IMR-90 (cell line): ENCODE measurements around the gene PMEPA1. TPM values are rescaled to one million over a fixed set of nuclear protein-coding genes. Genes with fewer than 3 reads are reported as not detected.

ENCODE experiments used
- ATAC-seq: fragments of 200-7000 bp; cut with Tn5 transposase; 2 replicates; pipeline ENCODE4 v1.9.1; 2020; ENCODE audit warnings: low read depth, mild to moderate bottlenecking, moderate library complexity
- BruUV-seq: library from RNA; stranded (reverse); fragments of 400-500 nt; replicated peaks from 2 replicates; lab custom pipeline; 2021; lab: Mats Ljungman, UMichigan
- CTCF ChIA-PET: fragments of 300-600 bp; formaldehyde crosslinking; extraction: SDS; loops from one replicate; lab custom pipeline; 2021; ENCODE audit warnings: antibody characterized with exemption; lab: Yijun Ruan, JAX
- POLR2A ChIA-PET: fragments of 300-600 bp; sonication (Branson Sonifier 250); formaldehyde crosslinking; loops from one replicate; lab custom pipeline; 2022; ENCODE audit warnings: antibody characterized with exemption; ENCODE audit not compliant: unreplicated experiment; lab: Charles Lee
- DNase-seq: peaks from one replicate; pipeline ENCODE4 v3.0.0; 2013
- H2AFZ ChIP-seq: replicated peaks from 2 replicates; pipeline ENCODE3; 2013; ENCODE audit warnings: low read length, mild to moderate bottlenecking; ENCODE audit not compliant: poor library complexity
- H2AK5ac ChIP-seq: 2 replicates; pipeline ENCODE4 v1.6.1; 2013; ENCODE audit warnings: low read depth, low read length, inconsistent platforms
- H2AK9ac ChIP-seq: replicated peaks from 2 replicates; pipeline ENCODE3; 2013; ENCODE audit warnings: mild to moderate bottlenecking, low read depth, low read length, moderate library complexity; ENCODE audit not compliant: poor library complexity
- H2BK120ac ChIP-seq: 2 replicates; pipeline ENCODE4 v1.6.1; 2013; ENCODE audit warnings: low read depth, low read length, inconsistent platforms
- H2BK15ac ChIP-seq: 3 replicates; pipeline ENCODE4 v1.6.1; 2013; ENCODE audit warnings: low read depth, low read length, inconsistent platforms
- H2BK20ac ChIP-seq: 2 replicates; pipeline ENCODE4 v1.6.1; 2013; ENCODE audit warnings: low read depth, mild to moderate bottlenecking, inconsistent platforms, low read length, moderate library complexity
- H2BK5ac ChIP-seq: 2 replicates; pipeline ENCODE4 v1.6.1; 2013; ENCODE audit warnings: mild to moderate bottlenecking, low read depth, low read length, inconsistent platforms; ENCODE audit not compliant: poor library complexity, severe bottlenecking
- H3K14ac ChIP-seq: replicated peaks from 2 replicates; pipeline ENCODE4 v1.6.1; 2013; ENCODE audit warnings: low read depth, low read length, inconsistent platforms
- H3K18ac ChIP-seq: 2 replicates; pipeline ENCODE4 v1.6.1; 2013; ENCODE audit warnings: low read depth, low read length, control low read depth
- H3K23ac ChIP-seq: 2 replicates; pipeline ENCODE4 v1.6.1; 2013; ENCODE audit warnings: low read depth, low read length, inconsistent platforms
- H3K27ac ChIP-seq: 2 replicates; pipeline ENCODE4 v1.5.1; 2013; ENCODE audit warnings: mild to moderate bottlenecking, control low read depth, low read length; ENCODE audit not compliant: insufficient read depth
- H3K27me3 ChIP-seq: 2 replicates; pipeline ENCODE4 v1.6.1; 2013; ENCODE audit warnings: low read length; ENCODE audit not compliant: control insufficient read depth, insufficient read depth
- H3K36me3 ChIP-seq: 2 replicates; pipeline ENCODE4 v1.6.1; 2013; ENCODE audit warnings: low read length, mixed read lengths; ENCODE audit not compliant: control insufficient read depth, insufficient read depth
- H3K4ac ChIP-seq: 2 replicates; pipeline ENCODE4 v1.6.1; 2013; ENCODE audit warnings: low read depth, low read length, inconsistent platforms
- H3K4me1 ChIP-seq: 2 replicates; pipeline ENCODE4 v1.6.1; 2013; ENCODE audit warnings: low read length, mixed read lengths; ENCODE audit not compliant: control insufficient read depth, insufficient read depth
- H3K4me2 ChIP-seq: 2 replicates; pipeline ENCODE4 v1.6.1; 2013; ENCODE audit warnings: low read depth, mild to moderate bottlenecking, control low read depth, low read length, moderate library complexity
- H3K4me3 ChIP-seq: 2 replicates; pipeline ENCODE4 v1.5.1; 2013; ENCODE audit warnings: low read depth, mild to moderate bottlenecking, control low read depth, low read length, moderate library complexity; ENCODE audit not compliant: insufficient read depth
- H3K56ac ChIP-seq: 2 replicates; pipeline ENCODE4 v1.6.1; 2013; ENCODE audit warnings: low read length, inconsistent platforms; ENCODE audit not compliant: insufficient read depth; ENCODE audit errors: extremely low read depth
- H3K79me1 ChIP-seq, 2 experiments: 2 replicates each; pipeline ENCODE4 v1.6.1; 2013; ENCODE audit warnings: low read length in 2 of 2, inconsistent platforms in 1 of 2, low read depth in 1 of 2
- H3K9ac ChIP-seq: 2 replicates; pipeline ENCODE4 v1.6.1; 2013; ENCODE audit warnings: low read depth, low read length, control low read depth
- H3K9me1 ChIP-seq: 2 replicates; pipeline ENCODE4 v1.6.1; 2013; ENCODE audit warnings: low read length, inconsistent platforms; ENCODE audit not compliant: insufficient read depth
- H3K9me3 ChIP-seq: 2 replicates; pipeline ENCODE4 v1.6.1; 2013; ENCODE audit warnings: low read length; ENCODE audit not compliant: control insufficient read depth, insufficient read depth
- H4K20me1 ChIP-seq: 2 replicates; pipeline ENCODE4 v1.6.1; 2013; ENCODE audit warnings: low read length, inconsistent platforms; ENCODE audit not compliant: insufficient read depth
- H4K5ac ChIP-seq: 2 replicates; pipeline ENCODE4 v1.6.1; 2013; ENCODE audit warnings: mild to moderate bottlenecking, low read depth, low read length, control low read depth
- H4K8ac ChIP-seq, 2 experiments: 2 replicates each; pipeline ENCODE4 v1.6.1; 2013; ENCODE audit warnings: low read depth in 2 of 2, low read length in 2 of 2, control low read depth in 1 of 2, inconsistent platforms in 1 of 2
- H4K91ac ChIP-seq: 2 replicates; pipeline ENCODE4 v1.6.1; 2013; ENCODE audit warnings: low read depth, low read length, inconsistent platforms; ENCODE audit not compliant: insufficient read depth
- ELK1 ChIP-seq: fragments of 150-350 bp; IDR thresholded peaks from 2 replicates; pipeline ENCODE4 v1.6.1; 2016; ENCODE audit warnings: low read depth, mild to moderate bottlenecking, low read length, moderate library complexity, borderline replicate concordance
- FOS ChIP-seq: fragments of 150-350 bp; IDR thresholded peaks from 2 replicates; pipeline ENCODE4 v1.6.1; 2016; ENCODE audit warnings: low read depth, low read length
- MAZ ChIP-seq: IDR thresholded peaks from 2 replicates; pipeline ENCODE4 v1.6.1; 2012; ENCODE audit warnings: low read depth, mild to moderate bottlenecking, low read length, improper control_type of control experiment, moderate library complexity, borderline replicate concordance
- POLR2A ChIP-seq: IDR thresholded peaks from 2 replicates; pipeline ENCODE4 v1.6.1; 2012; ENCODE audit warnings: mild to moderate bottlenecking, low read depth, low read length
- RAD21 ChIP-seq: IDR thresholded peaks from 2 replicates; pipeline ENCODE4 v1.6.1; 2012; ENCODE audit warnings: low read length, improper control_type of control experiment
- RCOR1 ChIP-seq: IDR thresholded peaks from 2 replicates; pipeline ENCODE4 v1.6.1; 2012; ENCODE audit warnings: mild to moderate bottlenecking, low read length, improper control_type of control experiment; ENCODE audit not compliant: insufficient replicate concordance
- SMC3 ChIP-seq: fragments of 150-350 bp; IDR thresholded peaks from 2 replicates; pipeline ENCODE4 v1.6.1; 2016; ENCODE audit warnings: low read depth, mild to moderate bottlenecking, antibody characterized with exemption, low read length, moderate library complexity
- WGBS, 2 experiments: methylation state at CpG; one replicate each; pipeline versions ENCODE4 v1.1.5 to v1.1.7; 2013; ENCODE audit warnings: missing lambda C conversion rate in 2 of 2; ENCODE audit not compliant: insufficient read length in 1 of 2; ENCODE audit errors: extremely low coverage in 2 of 2; 5-methylcytosine and 5-hydroxymethylcytosine counted together
- dilution Hi-C: fragments of 300-500 bp; cut with HindIII; formaldehyde crosslinking; loops from one replicate; pipeline ENCODE4 v1.14.3; 2018; ENCODE audit warnings: low sequenced_read_pairs; ENCODE audit not compliant: unreplicated experiment
- in situ Hi-C: fragments of 300-500 bp; cut with MboI; formaldehyde crosslinking; loops from 3 replicates; pipeline ENCODE4 v1.14.3; 2019; ENCODE audit warnings: low sequenced_read_pairs, inconsistent platforms, mixed read lengths
- intact Hi-C: fragments of 100-400 bp; cut with micrococcal nuclease; formaldehyde crosslinking; loops from 2 replicates; pipeline ENCODE4 v1.10.0; 2022
- polyA plus RNA-seq, 3 experiments: library from polyadenylated mRNA; depleted of rRNA; stranded (reverse); fragments of >200 nt; gene quantifications; 2 replicates each; pipeline ENCODE4 v1.2.3, GENCODE V29; 2012; ENCODE audit warnings: low replicate concordance in 1 of 3
- total RNA-seq: library from RNA; depleted of rRNA; stranded (reverse); fragments of >200 nt; gene quantifications from 2 replicates; pipeline ENCODE4 v1.2.3, GENCODE V29; 2012
- TF ChIP-seq, protein P1 (sequence below): fragments of 150-350 bp; IDR thresholded peaks from 2 replicates; pipeline ENCODE4 v1.6.1; 2017; ENCODE audit warnings: mild to moderate bottlenecking, antibody characterized with exemption, low read length, low read depth

Gene PMEPA1
- total and polyA plus RNA-seq, 2 of the 4 experiments (the other 2 are of a cell fraction) = 2.0 to 6.9 TPM

DNA sequence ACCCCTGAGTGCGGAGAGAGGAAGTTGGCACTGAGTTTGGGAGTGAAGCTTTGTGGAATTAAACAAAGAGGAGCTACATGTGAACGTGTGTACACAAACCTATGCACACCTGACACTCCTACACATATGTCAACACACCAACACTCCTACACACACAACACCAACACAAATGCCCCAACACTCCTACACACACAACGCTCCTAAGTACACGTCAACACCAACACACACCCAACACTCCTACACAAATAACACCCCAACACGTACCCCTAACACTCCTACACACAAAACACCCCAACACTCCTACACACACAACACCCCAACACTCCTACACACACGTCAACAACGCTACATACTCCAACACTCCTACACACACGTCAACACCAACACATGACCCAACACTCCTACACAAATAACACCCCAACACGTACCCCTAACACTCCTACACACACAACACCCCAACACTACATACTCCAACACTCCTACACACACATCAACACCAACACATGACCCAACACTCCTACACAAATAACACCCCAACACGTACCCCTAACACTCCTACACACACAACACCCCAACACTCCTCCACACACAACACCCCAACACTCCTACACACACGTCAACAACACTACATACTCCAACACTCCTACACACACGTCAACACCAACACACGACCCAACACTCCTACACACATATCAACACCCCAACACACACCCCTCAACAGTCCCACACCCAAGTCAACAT is 49.5 kb downstream of the PMEPA1 start:
- no peak overlapping the region for H3K27ac ChIP-seq
- no peak for TF ChIP-seq ELK1
- no peak for TF ChIP-seq POLR2A
- no peak for TF ChIP-seq MAZ
- no peak for TF ChIP-seq RAD21
- no peak for TF ChIP-seq RCOR1
- TF ChIP-seq, protein P1, sequence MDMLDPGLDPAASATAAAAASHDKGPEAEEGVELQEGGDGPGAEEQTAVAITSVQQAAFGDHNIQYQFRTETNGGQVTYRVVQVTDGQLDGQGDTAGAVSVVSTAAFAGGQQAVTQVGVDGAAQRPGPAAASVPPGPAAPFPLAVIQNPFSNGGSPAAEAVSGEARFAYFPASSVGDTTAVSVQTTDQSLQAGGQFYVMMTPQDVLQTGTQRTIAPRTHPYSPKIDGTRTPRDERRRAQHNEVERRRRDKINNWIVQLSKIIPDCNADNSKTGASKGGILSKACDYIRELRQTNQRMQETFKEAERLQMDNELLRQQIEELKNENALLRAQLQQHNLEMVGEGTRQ = no peak
- no peak for TF ChIP-seq FOS
- no peak for TF ChIP-seq SMC3
- DNase-seq (no peak), ATAC-seq (no peak)
- no peak overlapping the region for H3K4ac ChIP-seq
- no peak overlapping the region for H4K91ac ChIP-seq
- H2AK9ac ChIP-seq = no peak overlapping the region
- H3K56ac ChIP-seq = 0 out of 2 replicates have a peak overlapping the region, but pooled peaks have one; percentile 3
- WGBS, 2 experiments = 91 to 100% methylated on average over 10 to 11 of the region's 13 CpGs
- dilution Hi-C loops (no loop called here), intact Hi-C loops (no loop called here), in situ Hi-C loops (no loop called here)
- no peak overlapping the region for H3K23ac ChIP-seq
- no peak overlapping the region for H2AFZ ChIP-seq
- peak overlapping the region; percentile 36 for H2BK5ac ChIP-seq
- H3K14ac ChIP-seq = no peak overlapping the region
- H3K79me1 ChIP-seq = peaks cover 6 to 10% of the 10 kb centered on the region in 2 experiments; a peak in 2 of 4 replicates
- no peak overlapping the region for H2BK120ac ChIP-seq
- H4K20me1 ChIP-seq = peaks cover 36% of the 10 kb centered on the region
- no peaks in the 10 kb centered on the region for H3K27me3 ChIP-seq
- no peak overlapping the region for H4K8ac ChIP-seq
- H3K36me3 ChIP-seq = peaks cover 13% of the 10 kb centered on the region
- no peak overlapping the region for H3K9ac ChIP-seq
- H3K4me1 ChIP-seq = no peaks in the 10 kb centered on the region
- H2AK5ac ChIP-seq = no peak overlapping the region; the same call in 1 of the 2 replicates
- H3K4me3 ChIP-seq = no peak overlapping the region
- peaks cover 3% of the 10 kb centered on the region; the same call in 1 of the 2 replicates for H3K9me1 ChIP-seq
- POLR2A ChIA-PET = no interaction called here
- no peak overlapping the region for H2BK15ac ChIP-seq
- no peaks in the 10 kb centered on the region for H3K9me3 ChIP-seq
- no peak overlapping the region for H3K18ac ChIP-seq
- no peak overlapping the region for H2BK20ac ChIP-seq
- no peak overlapping the region for H3K4me2 ChIP-seq
- no TSS peak for BruUV-seq
- no peak overlapping the region for H4K5ac ChIP-seq
- CTCF ChIA-PET = no interaction called here
